Endometrial microvascular endothelial cells (primary cell): ENCODE data around the gene RO60. TPM values are rescaled to one million over a fixed set of nuclear protein-coding genes. Genes with fewer than 3 reads are reported as not detected.

Source experiments
- in situ Hi-C: cut with HindIII; loops from 2 replicates; pipeline ENCODE4 v1.10.0; 2017; ENCODE audit warnings: low sequenced_read_pairs, low pct_unique_long_range_greater_than_20kb; ENCODE audit errors: inconsistent ontology term
- total RNA-seq: library from RNA; depleted of rRNA; stranded (reverse); fragments of >200 nt; gene quantifications from one replicate; pipeline ENCODE4 v1.2.3, GENCODE V29; 2015; ENCODE audit errors: inconsistent ontology term

RO60 gene
- total RNA-seq, 1 donor from 2014 or later: 64.1 TPM

DNA sequence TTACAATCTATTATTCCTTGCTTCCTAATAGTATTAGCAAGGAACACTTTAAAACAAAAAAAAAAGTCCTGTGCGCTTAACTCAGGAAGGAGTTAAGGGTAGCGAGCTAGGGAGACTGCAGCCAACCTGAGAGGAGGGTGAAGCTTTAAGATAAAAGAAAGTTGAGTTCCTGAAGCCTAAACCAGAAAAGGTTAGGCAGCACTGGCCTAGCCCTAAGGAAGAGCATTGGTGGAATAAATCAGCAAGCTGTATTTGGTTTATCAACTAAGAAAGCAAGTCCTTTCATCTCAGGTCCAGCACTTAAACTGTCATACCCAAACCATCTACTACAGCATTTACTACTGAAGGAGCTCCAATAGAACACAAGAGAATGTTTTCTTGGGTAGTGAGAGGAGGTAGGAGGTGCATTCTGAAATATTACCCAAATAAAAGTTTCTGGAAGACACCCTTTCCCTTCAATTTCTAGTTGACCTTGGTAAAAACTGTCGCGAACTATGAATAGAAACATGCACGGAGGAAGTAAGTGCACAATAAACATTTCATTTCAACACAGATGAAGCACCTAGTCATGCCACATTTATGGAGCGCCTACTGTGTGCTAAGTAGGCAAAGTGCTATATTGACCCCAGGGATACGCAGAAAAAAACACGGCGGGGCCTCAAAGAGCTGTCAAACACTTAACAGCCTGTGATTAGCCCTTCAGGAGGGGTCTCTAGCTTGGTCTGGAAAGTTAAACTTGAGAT lies 44.5 kb downstream of the RO60 start:
- in situ Hi-C loops: no loop called here

DNA sequence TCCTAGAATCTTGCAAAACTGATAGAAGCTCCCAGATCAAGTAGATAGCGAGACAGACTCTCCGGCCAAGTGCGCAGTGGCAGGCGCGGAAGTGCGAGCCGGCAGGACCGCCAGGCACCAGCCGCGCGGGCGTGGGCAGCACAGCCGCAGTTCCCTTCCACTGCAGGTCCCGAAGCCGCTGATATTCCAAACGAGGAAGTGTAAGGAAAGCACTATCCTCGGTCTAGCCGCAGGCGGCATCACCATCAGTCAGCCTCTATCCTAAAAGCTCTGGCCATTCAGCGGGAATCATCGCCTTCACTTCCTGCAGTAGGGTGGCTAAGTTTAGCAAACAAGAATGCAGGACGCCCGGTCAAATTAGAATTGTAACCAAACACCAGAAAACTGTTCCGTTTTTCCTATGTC lies 45.1 kb downstream of the RO60 start:
- in situ Hi-C loops: no loop called here

DNA sequence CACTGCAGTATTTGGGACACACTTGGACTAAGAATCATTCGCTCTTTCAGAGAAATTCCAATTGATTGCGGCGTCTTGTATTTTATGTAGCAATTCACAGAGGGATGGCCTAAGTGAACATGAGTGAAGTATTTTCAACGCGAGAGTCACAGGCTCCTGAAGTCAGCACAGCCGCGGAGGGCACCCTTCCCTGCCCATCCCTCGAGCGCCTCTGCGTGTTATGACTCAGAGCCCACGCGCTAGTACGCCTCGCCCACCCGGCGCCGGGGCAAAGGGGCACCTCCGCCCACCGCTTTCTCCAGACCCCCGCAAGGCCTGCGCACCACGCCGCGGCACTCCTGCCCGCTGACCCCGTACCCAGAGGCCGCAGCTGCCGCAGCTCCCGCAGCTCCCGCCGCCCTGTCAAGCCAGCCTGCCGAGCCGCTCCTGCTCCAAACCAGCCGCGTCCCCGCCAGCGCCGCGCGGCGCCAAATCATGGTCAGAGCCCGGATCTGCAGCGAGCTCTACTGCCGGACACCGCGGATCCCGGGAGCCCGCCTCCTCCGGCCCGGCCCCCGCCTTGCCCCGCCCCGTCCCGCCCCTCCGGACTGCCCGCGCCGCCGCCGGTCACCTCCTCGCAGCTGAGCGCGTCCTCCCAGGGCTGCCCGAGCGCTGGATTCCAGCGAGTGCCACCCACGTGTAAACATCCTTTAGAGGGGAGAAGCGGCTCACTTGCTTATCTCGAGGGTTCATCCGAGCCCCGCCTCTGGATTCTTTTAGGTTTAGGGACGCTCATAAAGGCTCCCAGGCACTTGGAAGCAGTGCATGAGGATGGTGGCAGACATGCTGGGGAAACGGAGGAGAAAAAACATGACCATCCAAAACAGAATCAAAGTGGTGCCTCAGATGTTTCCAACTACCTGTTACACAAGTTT lies 45.8 kb downstream of the RO60 start, which contains the start of gene GLRX2:
Gene GLRX2 (minus strand): TSS at position 508 of the 914 bp plus-strand sequence. CDS start 32 bp downstream, at position 476.
- in situ Hi-C loops: no loop called here

GRCh38 chr1:193105821-193106177 lies 46.4 kb downstream of the RO60 start:
- in situ Hi-C loops: no loop called here

DNA sequence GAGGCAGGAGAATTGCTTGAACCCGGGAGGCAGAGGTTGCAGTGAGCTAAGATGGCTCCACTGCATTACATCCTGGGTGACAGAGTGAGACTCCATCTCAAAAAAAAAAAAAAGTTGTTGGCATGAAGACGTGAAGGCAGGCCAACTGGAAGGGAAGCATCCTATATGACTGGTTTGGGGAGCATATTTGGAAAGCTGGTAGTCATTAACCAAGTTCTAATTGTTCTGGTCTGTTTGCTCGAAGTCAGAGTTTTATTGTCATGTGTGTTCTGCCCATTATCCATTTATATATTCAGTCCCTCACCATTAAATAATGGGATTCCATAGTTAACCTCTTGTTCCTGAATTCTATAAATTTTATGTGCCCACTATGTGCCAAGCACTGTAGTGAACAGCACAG lies 49.1 kb downstream of the RO60 start:
- in situ Hi-C loops: no loop called here

Other genes starting within 250 kb of the RO60 start
- 43.8 TPM for gene UCHL5, start 252 bp upstream of the RO60 start, total RNA-seq
- 18.1 TPM for gene GLRX2, start 45.8 kb downstream of the RO60 start, total RNA-seq
- gene CDC73, start 62.4 kb downstream of the RO60 start, total RNA-seq: 17.2 TPM
- 0.09 TPM for gene B3GALT2, start 127.0 kb downstream of the RO60 start, total RNA-seq